Thoracic aorta (tissue), 2 donors: ENCODE results near the gene GALNT12. TPM values are rescaled to one million over a fixed set of nuclear protein-coding genes. Genes with fewer than 3 reads are reported as not detected.

Experiments used
- ATAC-seq: fragments of 150-250 bp; one replicate; pipeline ENCODE4 v1.8.0; 2017; ENCODE audit warnings: low read depth; ENCODE audit not compliant: insufficient number of reproducible peaks, low FRiP score
- DNase-seq: peaks from one replicate; pipeline ENCODE4 v3.0.0-alpha.2; 2020; ENCODE audit warnings: low spot score
- H3K27ac ChIP-seq, 2 donors: fragments of 200-600 bp; sonication (generic); 1 replicate in 1 of 2; 2 replicates in 1 of 2; pipeline ENCODE4 v1.5.1; 2016; ENCODE audit warnings: mild to moderate bottlenecking in 2 of 2, moderate library complexity in 2 of 2
- H3K27me3 ChIP-seq: fragments of 200-600 bp; sonication (generic); replicated peaks from 2 replicates; pipeline ENCODE4 v1.6.0; 2016; ENCODE audit warnings: mild to moderate bottlenecking; ENCODE audit not compliant: insufficient read depth
- H3K36me3 ChIP-seq: fragments of 200-600 bp; sonication (generic); one replicate; pipeline ENCODE4 v1.5.1; 2016
- H3K4me1 ChIP-seq, 2 donors: fragments of 200-600 bp; sonication (generic); 1 replicate in 1 of 2; 2 replicates in 1 of 2; pipeline versions ENCODE4 v1.5.1 to v1.6.0; 2016; ENCODE audit warnings: low read depth in 2 of 2, mild to moderate bottlenecking in 1 of 2; ENCODE audit not compliant: control insufficient read depth in 1 of 2
- H3K4me3 ChIP-seq: fragments of 200-600 bp; sonication (generic); 2 replicates; pipeline ENCODE4 v1.5.1; 2016; ENCODE audit warnings: mild to moderate bottlenecking
- H3K9me3 ChIP-seq: fragments of 200-600 bp; sonication (generic); 2 replicates; pipeline ENCODE4 v1.5.1; 2016
- total RNA-seq, 2 donors: library from RNA; depleted of rRNA; stranded (reverse); fragments of >200 nt; gene quantifications; one replicate each; pipeline versions ENCODE4 v1.1.0 to v1.2.3, GENCODE V29; 2016
- TF ChIP-seq, protein P1 (sequence below): fragments of 200-600 bp; sonication (generic); IDR thresholded peaks from one replicate; pipeline ENCODE4 v1.5.1; 2019; ENCODE audit warnings: antibody characterized with exemption

The GALNT12 gene
- total RNA-seq, 2 donors from 2014 or later = 6.8 to 30.1 TPM

DNA sequence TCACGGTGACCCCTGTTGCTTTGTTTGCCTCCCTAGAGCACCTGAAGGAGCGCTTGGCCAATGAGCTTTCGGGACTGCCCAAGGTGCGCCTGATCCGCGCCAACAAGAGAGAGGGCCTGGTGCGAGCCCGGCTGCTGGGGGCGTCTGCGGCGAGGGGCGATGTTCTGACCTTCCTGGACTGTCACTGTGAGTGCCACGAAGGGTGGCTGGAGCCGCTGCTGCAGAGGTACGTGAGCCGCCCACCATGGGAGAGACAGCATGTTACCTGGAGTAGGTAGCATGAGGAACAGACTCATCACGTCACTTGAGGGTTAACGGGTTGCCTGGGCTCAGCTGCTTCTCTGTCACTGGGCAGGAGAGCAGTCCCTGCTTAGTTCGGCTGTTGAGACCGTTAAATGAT is 19.2 kb downstream of the GALNT12 start:
- H3K36me3 ChIP-seq = no peaks in the 10 kb centered on the region
- TF ChIP-seq, protein P1, sequence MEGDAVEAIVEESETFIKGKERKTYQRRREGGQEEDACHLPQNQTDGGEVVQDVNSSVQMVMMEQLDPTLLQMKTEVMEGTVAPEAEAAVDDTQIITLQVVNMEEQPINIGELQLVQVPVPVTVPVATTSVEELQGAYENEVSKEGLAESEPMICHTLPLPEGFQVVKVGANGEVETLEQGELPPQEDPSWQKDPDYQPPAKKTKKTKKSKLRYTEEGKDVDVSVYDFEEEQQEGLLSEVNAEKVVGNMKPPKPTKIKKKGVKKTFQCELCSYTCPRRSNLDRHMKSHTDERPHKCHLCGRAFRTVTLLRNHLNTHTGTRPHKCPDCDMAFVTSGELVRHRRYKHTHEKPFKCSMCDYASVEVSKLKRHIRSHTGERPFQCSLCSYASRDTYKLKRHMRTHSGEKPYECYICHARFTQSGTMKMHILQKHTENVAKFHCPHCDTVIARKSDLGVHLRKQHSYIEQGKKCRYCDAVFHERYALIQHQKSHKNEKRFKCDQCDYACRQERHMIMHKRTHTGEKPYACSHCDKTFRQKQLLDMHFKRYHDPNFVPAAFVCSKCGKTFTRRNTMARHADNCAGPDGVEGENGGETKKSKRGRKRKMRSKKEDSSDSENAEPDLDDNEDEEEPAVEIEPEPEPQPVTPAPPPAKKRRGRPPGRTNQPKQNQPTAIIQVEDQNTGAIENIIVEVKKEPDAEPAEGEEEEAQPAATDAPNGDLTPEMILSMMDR = no peak
- H3K4me3 ChIP-seq = no peak overlapping the region
- no peak for ATAC-seq
- no peak overlapping the region for H3K27ac ChIP-seq
- no peaks in the 10 kb centered on the region for H3K4me1 ChIP-seq
- no peaks in the 10 kb centered on the region for H3K27me3 ChIP-seq
- no peak for DNase-seq
- no peaks in the 10 kb centered on the region for H3K9me3 ChIP-seq

GRCh38 chr9:98829766-98830165 is 22.3 kb downstream of the GALNT12 start:
- no peak for ATAC-seq
- Histone ChIP-seq H3K9me3 (no peaks in the 10 kb centered on the region), H3K4me1 (no peaks in the 10 kb centered on the region), H3K4me3 (no peak overlapping the region), H3K36me3 (no peaks in the 10 kb centered on the region), H3K27me3 (no peaks in the 10 kb centered on the region), H3K27ac (no peak overlapping the region)
- no peak for DNase-seq
- TF ChIP-seq, protein P1 = no peak

DNA sequence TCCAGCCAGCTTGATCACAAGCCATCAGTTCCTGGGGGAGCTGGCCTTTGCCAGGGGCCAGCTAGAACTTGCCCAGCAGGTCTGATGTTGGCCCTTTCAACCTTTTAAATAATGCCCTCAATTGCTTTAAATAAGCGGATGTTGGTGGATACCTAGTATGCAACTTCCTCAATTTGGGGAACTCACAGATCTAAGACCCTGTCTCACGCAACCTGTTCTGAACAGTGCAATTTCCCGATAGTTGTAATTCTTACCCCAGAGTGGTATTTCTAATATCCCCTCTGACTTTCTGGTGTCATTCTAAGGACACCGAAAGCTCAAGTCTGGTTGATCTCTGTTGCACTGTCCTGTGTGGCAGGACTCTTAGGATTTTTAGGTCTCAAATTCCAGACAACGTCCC is 23.1 kb downstream of the GALNT12 start:
- no peaks in the 10 kb centered on the region for H3K36me3 ChIP-seq
- no peak overlapping the region for H3K4me3 ChIP-seq
- no peak for DNase-seq
- no peaks in the 10 kb centered on the region for H3K4me1 ChIP-seq
- H3K27ac ChIP-seq = no peak overlapping the region
- H3K9me3 ChIP-seq = no peaks in the 10 kb centered on the region
- H3K27me3 ChIP-seq = no peaks in the 10 kb centered on the region
- TF ChIP-seq, protein P1 = no peak
- ATAC-seq = no peak

GRCh38 chr9:98831696-98832095 is 24.2 kb downstream of the GALNT12 start:
- Histone ChIP-seq H3K4me1 (no peaks in the 10 kb centered on the region), H3K36me3 (no peaks in the 10 kb centered on the region), H3K4me3 (no peak overlapping the region), H3K27ac (no peak overlapping the region), H3K27me3 (no peaks in the 10 kb centered on the region), H3K9me3 (no peaks in the 10 kb centered on the region)
- no peak for DNase-seq
- TF ChIP-seq, protein P1 = no peak
- ATAC-seq = no peak

GRCh38 chr9:98832768-98833089 is 25.3 kb downstream of the GALNT12 start:
- no peak overlapping the region for H3K27ac ChIP-seq
- no peaks in the 10 kb centered on the region for H3K9me3 ChIP-seq
- H3K27me3 ChIP-seq = no peaks in the 10 kb centered on the region
- TF ChIP-seq, protein P1 = no peak
- ATAC-seq (no peak), DNase-seq (no peak)
- H3K4me3 ChIP-seq = no peak overlapping the region
- H3K36me3 ChIP-seq = no peaks in the 10 kb centered on the region
- no peaks in the 10 kb centered on the region for H3K4me1 ChIP-seq
